GM21423 (cell line): ENCODE data around the gene SLC35E3.
"Not testable (repeated sequence)": the region's sequence is repeated elsewhere in the genome, so short reads cannot be mapped to it uniquely, and the experiment has no call there.

Source experiments
- ATAC-seq: cut with Tn5 transposase; IDR thresholded peaks from one replicate; pipeline ENCODE4 v1.9.1; 2021; ENCODE audit warnings: mild to moderate bottlenecking, moderate library complexity; ENCODE audit not compliant: unreplicated experiment

The SLC35E3 gene

DNA sequence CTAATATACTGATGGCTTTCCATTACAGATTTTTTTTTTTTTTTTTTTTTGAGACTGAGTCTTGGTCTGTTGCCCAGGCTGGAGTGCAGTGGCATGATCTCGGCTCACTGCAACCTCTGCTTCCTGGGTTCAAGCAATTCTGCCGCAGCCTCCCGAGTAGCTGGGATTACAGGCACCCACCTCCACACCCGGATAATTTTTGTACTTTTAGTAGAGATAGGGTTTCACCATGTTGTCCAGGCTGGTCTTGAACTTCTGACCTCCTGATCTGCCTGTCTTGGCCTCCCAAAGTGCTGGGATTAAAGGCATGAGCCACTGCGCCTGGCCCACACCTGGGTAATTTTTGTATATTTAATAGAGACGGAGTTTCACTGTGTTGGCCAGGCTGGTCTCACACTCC, 65.6 kb downstream of the SLC35E3 start:
- not testable (repeated sequence) for ATAC-seq

DNA sequence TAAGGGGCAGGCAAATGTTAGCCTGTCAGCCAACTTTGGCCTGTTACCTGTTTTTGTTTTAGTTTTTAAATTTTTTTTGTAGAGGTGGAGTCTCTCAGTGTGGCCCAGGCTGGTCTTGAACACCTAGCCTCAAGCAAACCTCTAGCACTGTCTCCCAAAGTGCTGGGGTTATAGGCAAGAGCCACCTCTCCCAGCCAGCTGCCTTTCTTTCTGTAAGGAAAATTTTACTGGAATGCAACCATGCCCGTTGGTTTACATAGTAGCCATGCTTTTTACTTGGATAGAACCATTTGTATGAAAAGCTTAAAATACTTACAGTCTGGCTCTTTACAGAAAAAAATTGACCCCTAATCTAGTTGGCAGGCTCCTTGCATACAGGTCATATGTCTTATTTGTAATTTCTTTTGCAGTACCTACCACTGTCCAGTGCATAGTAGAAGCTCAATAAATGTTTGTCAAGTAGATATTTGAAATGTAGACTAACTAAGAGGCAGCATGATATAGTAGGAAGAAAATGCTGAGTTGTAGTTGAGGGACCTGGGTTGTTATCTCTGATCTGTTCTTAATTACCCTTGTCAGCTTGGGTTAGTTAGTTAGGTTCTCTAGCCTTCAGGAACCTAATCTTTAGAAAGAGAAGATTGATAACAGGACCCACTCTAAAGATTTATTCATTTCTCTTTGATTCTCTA, 66.7 kb downstream of the SLC35E3 start:
- ATAC-seq = no peak

DNA sequence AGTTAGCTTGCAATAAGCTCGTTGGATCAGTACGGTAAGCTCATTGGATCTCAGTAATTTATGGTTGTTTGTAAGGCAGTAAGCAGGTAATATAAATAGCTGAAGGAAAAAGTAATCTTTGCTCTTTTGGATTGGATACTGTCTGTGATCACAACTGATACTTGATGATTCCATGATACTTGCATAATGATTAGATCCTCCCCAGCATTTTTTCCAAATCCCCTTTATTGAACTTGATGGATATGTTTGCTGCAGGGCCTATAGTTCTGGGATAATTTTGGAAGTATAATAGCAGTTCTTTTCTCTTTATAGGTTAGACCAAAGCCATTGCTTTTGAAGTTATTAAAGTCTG, 67.2 kb downstream of the SLC35E3 start:
- no peak for ATAC-seq

DNA sequence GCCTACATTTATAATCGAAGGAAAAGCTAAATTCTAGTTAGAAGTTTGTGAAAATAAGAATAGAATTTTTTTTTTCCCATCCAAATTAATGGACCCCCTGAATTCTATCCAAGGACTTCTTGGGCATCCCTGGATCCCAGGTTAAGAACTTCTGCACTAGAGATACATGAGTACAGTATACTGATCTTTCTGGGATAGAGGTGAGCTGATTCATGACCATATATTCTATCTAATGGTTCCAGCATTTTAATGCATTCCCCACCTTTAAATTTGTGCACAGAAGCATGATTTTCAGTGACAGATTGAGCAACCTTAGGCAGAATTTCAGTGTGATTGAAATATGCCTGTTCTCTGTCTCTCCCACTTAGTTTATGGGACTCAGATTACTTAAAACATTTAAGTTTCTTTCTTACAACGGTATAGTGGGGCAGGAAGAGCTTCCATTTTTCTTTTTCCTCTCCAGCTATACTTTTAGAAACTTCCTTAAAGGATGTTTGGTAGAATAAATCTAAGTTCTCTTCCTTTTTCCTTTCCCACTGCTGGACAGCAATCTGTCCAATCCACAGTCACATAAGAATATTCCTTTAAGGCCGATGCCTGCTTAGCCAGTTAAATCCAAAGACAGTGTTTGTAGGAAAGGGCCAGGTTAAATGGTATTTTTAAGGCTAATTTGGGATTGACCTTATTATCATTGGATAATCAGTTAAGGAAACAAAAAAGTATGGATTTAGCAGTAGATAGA, 68.7 kb downstream of the SLC35E3 start:
- ATAC-seq = no peak

DNA sequence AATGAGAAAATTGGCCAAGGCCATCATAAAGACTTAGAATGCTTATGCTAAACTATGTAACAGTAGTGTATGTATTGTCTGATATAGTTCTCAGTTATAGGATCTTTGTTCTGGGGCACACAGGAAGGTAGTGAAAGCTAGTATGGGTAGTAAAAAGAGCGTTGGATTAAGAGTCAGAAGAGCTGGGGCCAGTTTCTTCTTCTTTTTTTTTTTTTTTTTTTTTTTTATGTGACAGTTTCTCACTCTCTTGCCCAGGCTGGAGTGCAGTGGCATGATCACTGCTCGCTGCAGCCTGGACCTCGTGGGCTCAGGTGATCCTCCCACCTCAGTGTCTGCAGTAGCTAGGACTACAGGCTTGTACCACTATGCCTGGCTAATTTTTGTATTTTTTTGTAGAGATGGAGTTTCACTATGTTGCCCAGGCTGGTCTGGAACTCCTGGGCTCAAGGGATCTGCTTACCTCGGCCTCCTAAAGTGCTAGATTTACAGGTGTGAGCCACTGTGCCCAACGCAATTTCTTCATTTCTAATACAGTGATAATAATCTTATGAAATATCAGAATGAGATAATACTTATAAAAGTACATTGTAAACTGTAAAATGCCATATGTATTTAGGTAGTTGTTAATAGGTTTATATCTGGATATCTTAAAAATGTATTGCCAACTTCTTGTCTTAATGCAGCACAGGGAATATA, 69.4 kb downstream of the SLC35E3 start:
- no peak for ATAC-seq

DNA sequence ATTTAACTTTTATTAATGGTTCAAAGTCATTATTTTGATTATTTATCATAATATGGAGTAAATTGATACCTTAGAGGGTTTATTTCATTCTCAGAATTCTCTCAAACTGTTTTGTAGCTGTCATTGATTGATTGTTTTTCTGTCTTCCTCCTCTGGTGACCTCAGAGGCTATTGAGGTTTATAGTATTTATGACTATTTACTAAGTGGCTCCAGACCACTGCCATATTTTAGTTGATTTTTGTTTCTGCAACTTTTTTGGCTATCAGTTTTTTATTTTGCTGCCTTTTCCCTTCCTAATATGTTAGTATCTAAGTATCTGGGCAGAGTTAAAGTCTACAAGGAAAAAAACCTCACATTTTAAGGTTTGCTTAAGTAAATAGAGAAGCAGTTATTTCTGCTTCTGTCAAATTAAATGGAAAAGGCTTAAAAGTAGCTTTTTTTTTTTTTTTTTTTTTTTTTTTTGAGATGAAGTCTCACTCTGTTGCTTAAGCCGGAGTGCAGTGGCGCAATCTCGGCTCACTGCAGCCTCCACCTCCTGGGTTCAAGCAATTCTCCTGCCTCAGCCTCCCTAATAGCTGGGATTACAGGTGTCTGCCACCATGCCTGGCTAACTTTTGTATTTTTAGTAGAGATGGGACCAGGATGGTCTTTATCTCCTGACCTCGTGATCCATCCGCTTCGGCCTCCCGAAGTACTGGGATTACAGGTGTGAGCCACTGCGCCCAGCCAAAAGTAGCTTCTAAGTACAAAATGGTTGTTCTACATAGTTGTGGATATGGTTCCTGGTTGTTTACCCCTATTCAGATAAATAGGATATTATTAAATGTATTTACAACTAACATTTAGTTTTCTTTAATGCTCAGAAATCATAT, 70.2 kb downstream of the SLC35E3 start:
- no peak for ATAC-seq

DNA sequence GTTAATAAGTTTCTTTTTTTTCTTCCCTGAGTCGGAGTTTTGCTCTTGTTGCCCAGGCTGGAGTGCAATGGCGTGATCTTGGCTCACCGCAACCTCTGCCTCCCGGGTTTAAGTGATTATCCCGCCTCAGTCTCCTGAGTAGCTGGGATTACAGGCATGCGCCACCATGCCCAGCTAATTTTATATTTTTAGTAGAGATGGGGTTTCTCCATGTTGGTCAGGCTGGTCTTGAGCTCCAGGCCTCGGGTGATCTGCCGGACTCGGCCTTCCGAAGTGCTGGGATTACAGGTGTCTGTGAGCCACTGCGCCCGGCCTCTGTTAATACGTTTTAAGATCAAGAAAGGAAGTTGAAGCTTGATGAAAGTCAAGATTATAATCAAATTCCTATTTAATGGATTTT, 73.5 kb downstream of the SLC35E3 start:
- not testable (repeated sequence) for ATAC-seq

DNA sequence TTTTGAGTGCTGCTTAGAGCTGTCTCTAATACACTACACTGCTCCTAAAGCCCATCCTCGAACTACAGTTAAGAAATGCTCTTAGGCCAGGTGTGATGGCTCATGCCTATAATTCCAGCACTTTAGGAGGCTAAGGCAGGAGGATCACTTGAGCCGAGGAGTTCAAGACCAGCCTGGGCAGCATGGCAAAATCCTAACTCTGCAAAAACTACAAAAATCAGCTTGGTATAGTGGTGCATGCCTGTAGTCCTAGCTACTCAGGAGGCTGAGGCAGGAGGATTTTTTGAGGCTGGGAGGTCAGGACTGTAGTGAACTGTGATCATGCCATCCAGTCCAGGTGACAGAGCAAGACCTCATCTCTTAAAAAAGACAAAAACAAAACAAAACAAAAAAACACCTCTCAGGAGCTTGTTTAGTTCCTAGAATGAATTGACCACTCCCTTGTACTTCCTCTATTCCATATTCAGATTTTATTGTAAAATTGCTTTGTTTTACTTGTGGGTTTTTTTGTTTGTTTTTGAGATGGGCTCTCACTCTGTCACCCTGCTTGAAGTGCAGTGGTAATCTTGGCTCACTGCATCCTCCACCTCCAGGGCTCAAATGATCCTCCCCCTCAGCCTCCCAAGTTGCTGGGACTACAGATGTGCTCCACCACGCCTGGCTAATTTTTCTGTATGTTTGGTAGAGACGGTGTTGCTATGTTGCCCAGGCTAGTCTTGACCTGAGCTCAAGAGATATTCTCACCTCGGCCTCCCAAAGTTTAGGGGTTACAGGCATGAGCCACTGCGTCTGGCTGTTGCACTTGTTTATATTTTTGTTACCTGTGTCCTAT, 75.6 kb downstream of the SLC35E3 start:
- ATAC-seq = no peak

DNA sequence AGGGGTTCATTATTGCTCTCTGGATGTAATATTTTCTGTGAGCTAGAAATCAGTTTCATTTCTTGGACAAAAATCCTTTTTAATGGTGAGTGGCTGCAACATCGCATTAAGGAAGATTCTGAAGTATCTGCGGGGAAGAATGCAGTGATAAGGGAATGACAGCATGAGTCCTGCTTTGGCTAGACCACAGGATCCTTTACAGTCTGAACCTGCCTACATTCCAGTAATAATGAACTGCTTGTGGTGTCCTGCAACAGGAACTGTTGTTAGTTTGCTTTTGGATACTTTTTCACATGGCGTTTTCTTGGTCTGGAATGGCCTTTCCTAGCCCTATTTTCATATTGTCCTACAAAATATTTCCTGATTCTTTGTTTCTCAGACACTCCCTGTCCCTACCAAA, 77.7 kb downstream of the SLC35E3 start:
- no peak for ATAC-seq

DNA sequence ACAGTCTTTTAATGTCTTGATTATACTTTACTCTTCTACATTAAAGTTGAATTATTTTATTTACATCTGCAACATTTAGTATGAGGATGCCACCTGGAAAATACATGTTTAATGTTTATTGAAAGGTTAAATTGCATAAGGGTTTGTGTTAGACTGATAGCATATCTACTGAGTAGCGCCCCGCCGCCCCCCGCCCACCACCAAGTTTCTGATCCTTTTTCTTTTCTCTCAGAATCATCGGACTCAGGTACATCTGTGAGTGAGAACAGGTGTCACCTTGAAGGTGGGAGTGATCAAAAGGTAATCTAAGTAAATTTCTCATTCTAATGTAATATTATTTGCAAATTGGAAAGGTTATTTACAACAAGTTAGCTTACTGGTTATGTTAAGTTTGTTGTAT, 78.2 kb downstream of the SLC35E3 start:
- ATAC-seq = no peak

DNA sequence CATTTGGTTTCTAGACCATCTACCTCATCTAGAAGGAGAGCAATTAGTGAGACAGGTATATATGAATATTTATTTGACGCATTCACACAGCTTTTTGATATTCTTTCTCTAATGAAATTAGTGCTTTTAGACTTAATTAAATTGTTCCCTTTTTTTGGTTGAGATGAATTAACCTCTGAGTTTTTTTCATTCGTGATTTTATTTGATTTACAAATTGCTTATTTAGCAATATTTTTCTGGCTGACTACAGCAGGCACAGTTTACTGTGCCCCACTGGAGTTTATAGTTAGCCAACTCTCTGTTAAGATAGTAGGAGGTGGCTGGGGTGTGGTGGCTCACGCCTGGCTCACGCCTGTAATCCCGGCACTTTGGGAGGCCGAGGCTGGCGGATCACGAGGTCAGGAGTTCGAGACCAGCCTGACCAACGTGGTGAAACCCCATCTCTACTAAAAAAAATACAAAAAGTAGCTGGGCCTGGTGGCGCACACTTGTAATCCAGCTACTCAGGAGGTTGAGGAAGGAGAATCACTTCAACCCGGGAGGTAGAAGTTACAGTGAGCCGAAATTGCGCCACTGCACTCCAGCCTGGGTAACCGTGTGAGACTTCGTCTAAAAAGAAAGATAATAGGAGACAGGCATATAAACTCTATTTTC, 78.7 kb downstream of the SLC35E3 start:
- ATAC-seq = no peak

DNA sequence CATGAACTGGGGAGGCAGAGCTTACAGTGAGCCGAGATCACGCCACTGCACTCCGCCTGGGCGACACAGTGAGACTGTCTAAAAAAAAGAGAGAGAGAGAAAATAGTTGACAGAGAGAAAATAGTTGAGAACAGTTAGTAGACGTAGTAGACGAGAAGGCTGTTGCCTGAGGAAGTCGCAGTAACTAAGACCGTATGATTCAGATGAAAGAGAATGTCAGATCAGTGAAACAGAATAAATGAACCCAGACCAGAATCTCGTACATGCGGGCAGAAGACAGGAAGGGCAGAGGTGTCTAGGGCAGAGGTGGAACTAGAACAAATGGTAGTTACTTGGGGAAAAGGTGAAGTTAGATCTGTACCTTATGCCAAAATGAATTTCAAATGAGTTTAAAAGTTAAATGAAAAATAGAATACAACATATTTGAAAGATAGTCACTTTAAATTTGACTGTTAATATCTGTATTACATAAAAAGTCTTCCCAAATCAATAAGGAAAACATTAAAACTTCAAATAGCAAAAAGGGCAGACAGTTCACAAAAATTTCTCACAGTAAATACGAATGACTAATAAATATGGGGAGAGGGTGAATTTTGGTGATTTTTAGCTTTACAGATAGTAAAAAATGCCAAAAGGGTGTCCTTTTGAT, 79.7 kb downstream of the SLC35E3 start:
- ATAC-seq = no peak

DNA sequence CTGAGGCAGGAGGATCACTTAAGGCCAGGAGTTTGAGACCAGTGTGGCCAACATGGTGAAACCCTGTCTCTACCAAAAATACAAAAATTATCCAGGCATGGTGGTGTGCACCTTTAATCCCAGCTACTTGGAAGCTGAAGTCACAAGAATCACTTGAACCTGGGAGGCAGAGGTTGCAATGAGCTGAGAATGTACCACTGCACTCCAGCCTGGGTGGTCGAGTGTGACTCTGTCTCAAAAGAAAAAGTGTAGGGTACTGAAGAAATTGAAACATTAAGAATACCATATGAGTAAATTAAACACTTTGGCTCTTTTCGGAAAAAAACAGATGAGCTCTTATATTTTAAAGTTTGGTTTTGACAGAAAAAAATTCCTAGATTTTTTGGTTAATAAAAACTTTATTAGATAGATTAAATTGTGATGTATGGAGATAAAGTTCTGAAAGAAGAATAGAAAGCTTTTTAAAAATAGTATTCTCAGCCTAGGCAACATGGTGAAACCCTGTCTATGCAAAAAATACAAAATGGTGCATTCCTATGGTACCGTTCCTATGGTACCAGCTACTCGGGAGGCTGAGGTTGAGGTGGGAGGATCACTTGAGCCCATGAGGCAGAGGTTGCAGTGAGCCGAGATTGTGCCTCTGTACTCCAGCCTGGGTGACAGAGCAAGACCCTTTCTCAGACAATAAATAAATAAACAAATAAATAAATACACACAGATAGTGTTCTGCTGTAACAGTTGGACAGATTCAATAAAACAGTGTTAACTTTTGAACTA, 82.1 kb downstream of the SLC35E3 start:
- ATAC-seq = no peak

DNA sequence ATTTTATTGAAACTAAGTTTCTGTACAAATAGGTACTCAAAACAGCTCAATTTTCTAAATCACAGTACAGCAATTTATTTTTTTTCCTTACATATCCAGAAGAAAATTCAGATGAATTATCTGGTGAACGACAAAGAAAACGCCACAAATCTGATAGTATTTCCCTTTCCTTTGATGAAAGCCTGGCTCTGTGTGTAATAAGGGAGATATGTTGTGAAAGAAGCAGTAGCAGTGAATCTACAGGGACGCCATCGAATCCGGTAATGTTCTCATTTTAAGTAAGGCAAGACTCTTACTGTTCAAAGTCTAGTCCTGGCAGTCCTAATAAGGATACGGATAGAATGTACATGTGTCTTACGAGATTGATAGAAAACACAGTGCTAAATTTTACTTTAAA, 82.7 kb downstream of the SLC35E3 start:
- ATAC-seq = no peak
